Kidney (tissue), 22 donors: ENCODE measurements around the gene PSMD7. TPM values are rescaled to one million over a fixed set of nuclear protein-coding genes. Genes with fewer than 3 reads are reported as not detected.

Experiments used
- DNase-seq, 5 donors: peaks; one replicate each; pipeline ENCODE4 v3.0.0-alpha.2; 2013 to 2020
- FAIRE-seq: peaks from 2 replicates; lab custom pipeline; 2012; peaks lifted over from hg19 to GRCh38; lab: Jason Lieb, UNC
- H3K27ac ChIP-seq, 2 donors: one replicate each; pipeline ENCODE4 v1.7.0; 2013; ENCODE audit warnings: low read depth in 2 of 2, low read length in 2 of 2, inconsistent platforms in 1 of 2
- H3K27me3 ChIP-seq: one replicate; pipeline ENCODE4 v1.7.1; 2013; ENCODE audit warnings: low read length, inconsistent platforms; ENCODE audit not compliant: control insufficient read depth, insufficient read depth
- H3K36me3 ChIP-seq, 3 donors: one replicate each; pipeline versions ENCODE4 v1.7.0 to v1.7.1; 2013; ENCODE audit warnings: low read length in 3 of 3, control low read depth in 1 of 3, inconsistent platforms in 1 of 3; ENCODE audit not compliant: insufficient read depth in 3 of 3, control insufficient read depth in 2 of 3
- H3K4me1 ChIP-seq, 3 donors: one replicate each; pipeline versions ENCODE4 v1.7.0 to v1.7.1; 2013; ENCODE audit warnings: low read length in 3 of 3, inconsistent platforms in 1 of 3, low read depth in 1 of 3; ENCODE audit not compliant: control insufficient read depth in 2 of 3, insufficient read depth in 2 of 3
- H3K4me3 ChIP-seq, 3 donors: one replicate each; pipeline versions ENCODE4 v1.7.0 to v1.8.1; 2013; ENCODE audit warnings: low read length in 3 of 3, control low read depth in 1 of 3, inconsistent platforms in 1 of 3
- H3K9ac ChIP-seq, 3 donors: one replicate each; pipeline versions ENCODE4 v1.7.0 to v1.7.1; 2013; ENCODE audit warnings: low read length in 3 of 3, control low read depth in 1 of 3, inconsistent platforms in 1 of 3
- H3K9me3 ChIP-seq, 3 donors: one replicate each; pipeline versions ENCODE4 v1.7.0 to v1.7.1; 2013; ENCODE audit warnings: low read length in 3 of 3, control low read depth in 1 of 3, inconsistent platforms in 1 of 3; ENCODE audit not compliant: control insufficient read depth in 2 of 3, insufficient read depth in 1 of 3
- intact Hi-C: fragments of 100-400 bp; cut with DNase I; formaldehyde crosslinking; loops from one replicate; pipeline ENCODE4 v1.11.1; 2022
- long read RNA-seq, 10 donors: library from polyadenylated mRNA in 1 of 10; unstranded in 1 of 10; transcript quantifications; one replicate each; pipeline ENCODE4 v2.0.0 and lab custom pipeline, GENCODE V29; 2021 to 2026
- polyA plus RNA-seq: library from polyadenylated mRNA; stranded (reverse); fragments of 350-450 nt; fragmentation: Illumina TruSeq; extraction: RNeasy Lipid Tissue Mini Kit (QIAGEN cat#74804); gene quantifications from one replicate; pipeline ENCODE4 v1.2.3, GENCODE V29; 2014; ENCODE audit warnings: low read depth, low replicate concordance; ENCODE audit not compliant: insufficient read depth
- total RNA-seq: library from RNA; stranded (reverse); fragmentation: NEBNext Ultra II Directional; extraction: Animal tissue kit (Norgen Biotek cat#: 25700); gene quantifications from one replicate; pipeline ENCODE4 v1.2.1, GENCODE V29; 2021
- TF ChIP-seq, protein P1 (sequence below): IDR thresholded peaks from 3 replicates; pipeline ENCODE4 v1.5.1; 2012; ENCODE audit warnings: mild to moderate bottlenecking, moderate library complexity, borderline replicate concordance; ENCODE audit not compliant: insufficient read depth; ENCODE audit errors: extremely low read depth
- donor health status: control.
- donor health status: control.
- donor health status: control.
- donor health status: control.
- donor health status: control.
- donor health status: DM: yes; HTN: yes; CAD: no.
- donor health status: Normal renal cell carcinoma (clear cell type).

Gene PSMD7
- total RNA-seq = 60.7 TPM
- 69.6 TPM for polyA plus RNA-seq
- long read RNA-seq, donor 1, transcript PSMD7-202 (2 exons, 724 nt) = minor isoform, 6 of 42 reads
- long read RNA-seq, donor 1, transcript PSMD7-201 (7 exons, 1,670 nt) = major isoform, 25 of 42 reads
- long read RNA-seq, donor 1, partial matches to known transcripts = 10 of 42 reads
- long read RNA-seq, donor 1, other reads (novel, unspliced or antisense) = 0 of 42 reads
- long read RNA-seq, donor 2, transcript PSMD7-201 (7 exons, 1,670 nt) = major isoform, 30 of 51 reads
- long read RNA-seq, donor 2, partial matches to known transcripts = 18 of 51 reads
- long read RNA-seq, donor 2, other reads (novel, unspliced or antisense) = 0 of 51 reads
- long read RNA-seq, donor 3, transcript PSMD7-201 (7 exons, 1,670 nt) = major isoform, 50 of 114 reads
- long read RNA-seq, donor 3, transcript PSMD7-202 (2 exons, 724 nt) = minor isoform, 5 of 114 reads
- long read RNA-seq, donor 3, partial matches to known transcripts = 58 of 114 reads
- long read RNA-seq, donor 3, other reads (novel, unspliced or antisense) = 0 of 114 reads
- long read RNA-seq, donor 4, transcript PSMD7-201 (7 exons, 1,670 nt) = major isoform, 48 of 64 reads
- long read RNA-seq, donor 4, partial matches to known transcripts = 15 of 64 reads
- long read RNA-seq, donor 4, other reads (novel, unspliced or antisense) = 0 of 64 reads
- long read RNA-seq, donor 5, partial matches to known transcripts = 0 of 2 reads
- long read RNA-seq, donor 5, other reads (novel, unspliced or antisense) = 0 of 2 reads
- long read RNA-seq, donor 6, transcript PSMD7-201 (7 exons, 1,670 nt) = major isoform, 60 of 116 reads
- long read RNA-seq, donor 6, transcript PSMD7-202 (2 exons, 724 nt) = minor isoform, 13 of 116 reads
- long read RNA-seq, donor 6, partial matches to known transcripts = 40 of 116 reads
- long read RNA-seq, donor 6, other reads (novel, unspliced or antisense) = 0 of 116 reads
- long read RNA-seq, donor 7, transcript PSMD7-201 (7 exons, 1,670 nt) = major isoform, 57 of 71 reads
- long read RNA-seq, donor 7, partial matches to known transcripts = 1 of 71 reads
- long read RNA-seq, donor 7, other reads (novel, unspliced or antisense) = 12 of 71 reads
- long read RNA-seq, donor 8, transcript PSMD7-201 (7 exons, 1,670 nt) = major isoform, 37 of 44 reads
- long read RNA-seq, donor 8, transcript PSMD7-202 (2 exons, 724 nt) = minor isoform, 5 of 44 reads
- long read RNA-seq, donor 8, partial matches to known transcripts = 0 of 44 reads
- long read RNA-seq, donor 8, other reads (novel, unspliced or antisense) = 0 of 44 reads
- long read RNA-seq, donor 9, transcript PSMD7-201 (7 exons, 1,670 nt) = major isoform, 16 of 20 reads
- long read RNA-seq, donor 9, partial matches to known transcripts = 0 of 20 reads
- long read RNA-seq, donor 9, other reads (novel, unspliced or antisense) = 0 of 20 reads
- long read RNA-seq, donor 10, transcript PSMD7-202 (2 exons, 724 nt) = minor isoform, 7 of 49 reads
- long read RNA-seq, donor 10, transcript PSMD7-201 (7 exons, 1,670 nt) = major isoform, 25 of 49 reads
- long read RNA-seq, donor 10, partial matches to known transcripts = 13 of 49 reads
- long read RNA-seq, donor 10, other reads (novel, unspliced or antisense) = 0 of 49 reads

DNA sequence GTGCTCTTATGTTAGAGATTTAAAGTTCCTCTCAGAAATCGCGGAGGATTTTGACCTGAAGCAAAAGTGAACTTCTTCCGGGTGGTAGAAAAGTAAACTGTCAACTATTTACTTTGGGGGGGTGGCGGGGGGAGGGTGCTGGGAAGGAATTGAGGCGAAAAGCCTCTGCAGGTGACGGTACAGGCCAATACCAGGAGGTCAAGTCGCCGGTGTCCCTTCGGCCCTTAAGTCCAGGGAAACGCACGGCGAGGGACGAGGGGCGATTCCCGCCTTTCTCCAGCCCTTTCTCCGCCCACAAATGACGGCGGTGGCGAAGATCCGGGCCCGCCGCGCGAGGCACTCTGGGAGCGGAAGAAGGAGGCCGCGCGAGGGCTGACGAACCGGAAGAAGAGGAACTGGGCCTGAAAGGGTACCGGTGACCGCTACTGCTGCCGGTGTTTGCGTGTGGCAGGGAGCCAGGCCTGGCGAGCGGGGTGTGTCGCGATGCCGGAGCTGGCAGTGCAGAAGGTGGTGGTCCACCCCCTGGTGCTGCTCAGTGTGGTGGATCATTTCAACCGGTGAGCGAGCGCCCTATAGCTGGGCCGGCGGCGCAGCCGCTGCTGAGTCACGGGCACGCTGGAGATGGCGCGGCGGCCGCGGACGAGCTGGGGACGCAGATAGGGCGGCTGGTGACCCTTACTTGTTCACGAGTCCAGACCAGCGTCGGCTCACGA lies at the start of gene PSMD7:
TSS of gene PSMD7 (plus strand) at position 383 of the 713 bp plus-strand sequence. CDS start at position 484, 101 bp downstream.
- Histone ChIP-seq H3K27ac (peak within 1 kb of the TSS; percentile 95 to 98), H3K9ac (peak within 1 kb of the TSS; percentile 81 to 97 (median 90)), H3K9me3 (peaks cover 0 to 6% (median 0%) of the 10 kb centered on the region in 3 donors), H3K36me3 (peaks cover 7 to 25% (median 12%) of the 10 kb centered on the region in 3 donors), H3K27me3 (no peaks in the 10 kb centered on the region), H3K4me1 (peaks cover 0 to 6% (median 0%) of the 10 kb centered on the region in 3 donors), H3K4me3 (peak within 1 kb of the TSS; percentile 71 to 98 (median 93))
- FAIRE-seq (no peak), DNase-seq (peak; percentile 93 to 98 (median 96))
- intact Hi-C loops = no loop called here
- TF ChIP-seq, protein P1, sequence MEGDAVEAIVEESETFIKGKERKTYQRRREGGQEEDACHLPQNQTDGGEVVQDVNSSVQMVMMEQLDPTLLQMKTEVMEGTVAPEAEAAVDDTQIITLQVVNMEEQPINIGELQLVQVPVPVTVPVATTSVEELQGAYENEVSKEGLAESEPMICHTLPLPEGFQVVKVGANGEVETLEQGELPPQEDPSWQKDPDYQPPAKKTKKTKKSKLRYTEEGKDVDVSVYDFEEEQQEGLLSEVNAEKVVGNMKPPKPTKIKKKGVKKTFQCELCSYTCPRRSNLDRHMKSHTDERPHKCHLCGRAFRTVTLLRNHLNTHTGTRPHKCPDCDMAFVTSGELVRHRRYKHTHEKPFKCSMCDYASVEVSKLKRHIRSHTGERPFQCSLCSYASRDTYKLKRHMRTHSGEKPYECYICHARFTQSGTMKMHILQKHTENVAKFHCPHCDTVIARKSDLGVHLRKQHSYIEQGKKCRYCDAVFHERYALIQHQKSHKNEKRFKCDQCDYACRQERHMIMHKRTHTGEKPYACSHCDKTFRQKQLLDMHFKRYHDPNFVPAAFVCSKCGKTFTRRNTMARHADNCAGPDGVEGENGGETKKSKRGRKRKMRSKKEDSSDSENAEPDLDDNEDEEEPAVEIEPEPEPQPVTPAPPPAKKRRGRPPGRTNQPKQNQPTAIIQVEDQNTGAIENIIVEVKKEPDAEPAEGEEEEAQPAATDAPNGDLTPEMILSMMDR = no peak

- Histone ChIP-seq H3K9ac (no peak overlapping the region), H3K9me3 (no peaks in the 10 kb centered on the region), H3K4me1 (no peaks in the 10 kb centered on the region), H3K27ac (no peak overlapping the region), H3K27me3 (no peaks in the 10 kb centered on the region), H3K36me3 (no peaks in the 10 kb centered on the region), H3K4me3 (no peak overlapping the region)
- TF ChIP-seq, protein P1 = no peak
- no peak for FAIRE-seq
- no peak for DNase-seq
- intact Hi-C loops = no loop called here
Measured at GRCh38 chr16:74249254-74249653, 47.4 kb upstream of the PSMD7 start.

- intact Hi-C loops = no loop called here
- Histone ChIP-seq H3K27ac (no peak overlapping the region), H3K9me3 (no peaks in the 10 kb centered on the region), H3K36me3 (no peaks in the 10 kb centered on the region), H3K4me1 (no peaks in the 10 kb centered on the region), H3K9ac (no peak overlapping the region), H3K4me3 (no peak overlapping the region), H3K27me3 (no peaks in the 10 kb centered on the region)
- FAIRE-seq (no peak), DNase-seq (no peak)
- TF ChIP-seq, protein P1 = no peak
Measured at GRCh38 chr16:74249846-74250245, 46.8 kb upstream of the PSMD7 start.
